ENCODE results near the gene PVALB.

Gene PVALB

DNA sequence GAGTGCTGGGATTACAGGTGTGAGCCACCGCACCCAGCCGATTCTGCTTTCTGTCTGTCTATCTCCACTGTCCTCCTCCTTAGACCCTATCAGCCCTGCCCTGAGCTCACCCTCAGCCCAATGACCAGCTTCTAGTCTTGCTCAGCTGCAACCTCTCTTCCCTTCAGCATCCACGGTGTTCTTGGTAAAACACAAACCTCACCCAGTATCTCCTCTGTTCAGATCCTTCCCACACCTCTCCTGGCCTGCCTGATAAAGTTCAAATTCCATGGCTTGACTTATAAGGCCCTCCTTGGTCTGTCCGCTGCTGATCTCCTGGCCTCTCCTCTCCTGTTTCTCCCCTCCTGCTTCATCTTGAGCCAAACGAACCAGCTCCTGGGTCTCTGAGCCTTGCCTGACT is 29.4 kb upstream of the PVALB start:
- DNase-seq (ENCODE audit: low spot score), result no peak

DNA sequence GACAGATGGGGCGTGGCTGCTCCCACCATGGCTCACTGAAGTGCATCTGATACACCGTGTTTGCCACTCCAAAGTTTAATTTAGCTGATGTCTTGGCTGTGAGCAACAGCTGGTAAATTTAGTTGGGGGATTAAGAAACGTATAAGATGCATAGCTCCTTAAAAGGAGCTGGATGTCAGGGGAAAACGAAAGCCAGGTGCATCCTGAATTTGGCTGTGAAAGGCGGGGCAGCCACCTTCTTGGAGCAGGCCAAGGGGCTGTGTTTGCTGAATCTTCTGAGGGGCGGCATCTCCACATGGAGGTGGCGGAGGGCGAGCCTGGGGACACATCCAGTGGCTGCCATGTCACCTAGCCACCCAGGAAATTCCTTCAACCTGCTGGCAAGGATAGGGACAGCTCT is 23.3 kb upstream of the PVALB start:
- no peak for DNase-seq (ENCODE audit: low spot score)

DNA sequence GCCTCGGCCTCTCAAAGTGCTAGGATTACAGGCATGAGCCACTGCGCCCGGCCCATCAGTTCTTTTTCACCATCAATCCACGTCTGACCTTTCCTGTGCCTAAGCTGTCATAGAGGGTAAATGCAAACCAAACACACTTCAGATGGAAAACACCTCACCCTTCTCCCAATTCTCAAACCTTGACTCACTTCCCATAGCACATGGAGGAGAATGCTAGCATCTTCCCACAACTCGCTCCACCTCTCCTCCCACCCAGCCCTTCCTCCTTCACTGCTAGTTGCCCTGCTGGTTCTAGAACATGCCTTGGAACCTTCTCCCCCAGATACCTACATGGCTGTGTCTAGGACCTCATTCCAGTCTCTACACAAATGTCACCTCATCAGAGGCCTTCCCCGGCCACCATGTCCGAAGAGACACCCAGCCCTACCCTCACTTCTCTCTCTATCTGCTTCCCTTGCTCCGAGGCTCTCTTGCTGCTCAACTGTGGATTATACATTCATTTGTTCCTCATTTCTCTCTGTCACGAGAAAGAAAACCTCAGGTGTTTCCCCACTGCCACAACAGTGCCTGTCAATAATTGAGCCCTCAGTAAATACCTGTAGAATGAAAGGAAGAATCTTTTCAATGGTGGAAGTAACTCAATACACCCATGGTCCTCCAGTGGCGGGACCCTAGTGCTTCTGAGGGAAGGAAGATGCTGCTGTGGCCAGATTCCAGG is 22.7 kb upstream of the PVALB start:
- DNase-seq (ENCODE audit: low spot score), result no peak

GRCh38 chr22:36838119-36839030 is 21.5 kb upstream of the PVALB start:
- no peak for DNase-seq (ENCODE audit: low spot score)

DNA sequence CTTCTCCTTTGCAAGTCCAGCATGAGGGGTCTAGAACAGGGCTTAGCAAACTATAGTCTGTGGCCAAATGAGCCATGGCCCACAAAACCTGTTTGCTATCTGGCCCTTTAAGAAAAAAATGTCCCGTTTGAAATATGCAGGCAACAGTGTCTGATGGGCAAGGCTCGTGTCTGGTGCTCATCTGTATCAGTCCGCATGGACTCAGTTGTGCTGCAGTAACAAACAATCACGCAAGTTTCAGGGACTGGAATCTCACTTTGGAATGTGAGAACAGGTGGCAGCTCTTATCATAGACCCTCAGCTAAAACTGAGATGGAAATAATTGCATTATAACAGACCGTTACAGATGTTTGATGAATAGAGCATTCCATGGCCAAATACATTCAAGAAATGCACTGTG is 19.1 kb upstream of the PVALB start:
- DNase-seq (ENCODE audit: low spot score), result no peak

DNA sequence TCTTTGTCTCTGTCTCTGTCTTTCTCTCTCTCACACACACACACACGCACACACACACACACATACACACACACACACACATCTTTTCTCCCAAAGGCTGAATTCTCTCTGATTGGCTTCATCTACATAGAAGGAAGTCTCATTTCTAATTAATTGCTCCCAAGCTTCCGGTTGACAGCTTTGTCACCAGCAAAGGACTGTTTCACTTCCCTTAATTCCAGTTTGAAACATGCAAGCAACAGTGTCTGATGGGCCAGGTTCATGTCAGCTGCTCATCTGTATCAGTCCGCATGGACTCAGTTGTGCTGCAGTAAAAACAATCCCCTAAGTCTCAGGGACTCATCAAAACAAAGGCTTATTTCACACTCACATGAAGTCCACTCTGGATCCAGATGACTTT is 16.2 kb upstream of the PVALB start:
- no peak for DNase-seq (ENCODE audit: low spot score)

- no peak for DNase-seq (ENCODE audit: low spot score)
Measured at GRCh38 chr22:36831717-36832116, 14.9 kb upstream of the PVALB start.

GRCh38 chr22:36831206-36831605 is 14.4 kb upstream of the PVALB start:
- no peak for DNase-seq (ENCODE audit: low spot score)

DNA sequence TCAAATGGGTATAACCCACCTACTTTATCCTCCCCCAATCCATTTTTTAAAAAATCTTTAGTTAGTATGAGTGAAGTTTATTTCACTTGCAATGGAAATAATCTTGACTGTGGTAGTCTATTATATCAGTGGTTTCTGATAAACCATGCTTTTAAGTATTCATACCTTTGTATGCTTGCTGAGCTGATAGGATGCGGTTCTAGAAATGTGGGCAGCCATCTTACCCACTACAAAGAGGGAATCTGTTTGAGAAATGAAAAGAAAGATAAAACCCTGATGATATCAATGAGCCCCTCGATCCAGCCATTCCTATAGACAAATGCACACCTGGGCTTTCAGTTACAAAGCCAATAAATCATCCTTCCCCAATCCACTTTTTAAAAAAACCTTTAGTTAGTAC is 13.8 kb upstream of the PVALB start:
- no peak for DNase-seq (ENCODE audit: low spot score)

- DNase-seq (ENCODE audit: low spot score), result no peak
Measured at GRCh38 chr22:36829370-36830002, 12.7 kb upstream of the PVALB start.

DNA sequence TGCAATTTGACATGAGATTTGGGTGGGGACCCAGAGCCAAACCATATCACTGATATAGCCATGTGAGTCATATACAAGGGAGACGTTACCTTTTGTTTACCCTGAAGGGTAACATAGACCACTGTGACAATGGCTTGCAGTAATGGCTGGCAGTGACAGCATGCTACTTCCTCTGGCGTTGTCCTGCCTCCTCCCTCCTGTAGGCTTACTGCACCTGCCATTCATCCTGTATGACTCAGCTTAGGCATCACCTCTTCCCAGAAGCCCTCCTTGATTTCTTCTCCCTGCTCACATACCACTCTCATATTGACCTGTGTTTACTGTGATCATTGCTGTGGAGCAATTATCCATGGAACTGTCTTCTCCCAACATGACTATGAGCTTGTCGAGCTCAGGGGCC is 12.0 kb upstream of the PVALB start:
- no peak for DNase-seq (ENCODE audit: low spot score)

DNA sequence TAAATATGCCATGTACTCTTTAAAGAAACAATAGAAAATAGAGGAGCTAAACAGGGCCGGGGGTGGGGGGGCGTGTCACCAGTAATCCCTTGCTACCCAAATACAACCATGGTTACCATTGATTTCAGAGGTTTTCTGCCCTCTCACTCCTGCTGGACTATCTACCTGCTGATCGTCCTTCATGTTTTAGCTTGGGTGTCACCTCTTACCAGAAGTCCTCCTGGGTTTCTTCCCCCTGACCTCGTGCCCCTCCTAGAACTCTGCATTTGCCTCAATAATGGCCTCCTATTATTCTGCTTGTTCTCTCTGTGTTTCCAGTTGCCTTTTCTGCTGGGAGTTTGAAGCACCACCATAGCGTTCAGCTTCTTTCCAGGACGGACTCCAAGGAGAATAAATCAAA is 9.4 kb upstream of the PVALB start:
- no peak for DNase-seq (ENCODE audit: low spot score)

DNA sequence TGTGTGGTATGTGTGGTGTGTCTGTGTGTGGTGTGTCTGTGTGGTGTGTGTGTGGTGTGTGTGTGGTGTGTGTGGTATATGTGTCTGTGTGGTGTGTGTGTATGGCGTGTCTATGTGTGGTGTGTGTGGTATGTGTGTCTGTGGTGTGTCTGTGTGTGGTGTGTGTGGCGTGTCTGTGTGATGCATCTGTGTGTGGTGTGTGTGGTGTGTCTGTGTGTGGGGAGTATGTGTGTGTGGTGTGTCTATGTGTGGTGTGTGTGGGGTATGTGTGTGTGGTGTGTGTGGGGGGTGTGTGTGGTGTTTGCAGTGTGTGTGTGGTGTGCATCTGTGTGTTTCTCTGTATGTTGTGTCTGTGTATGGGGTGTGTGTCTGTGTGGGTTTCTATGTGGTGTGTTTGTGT is 7.8 kb upstream of the PVALB start:
- DNase-seq (ENCODE audit: low spot score), result no peak

DNA sequence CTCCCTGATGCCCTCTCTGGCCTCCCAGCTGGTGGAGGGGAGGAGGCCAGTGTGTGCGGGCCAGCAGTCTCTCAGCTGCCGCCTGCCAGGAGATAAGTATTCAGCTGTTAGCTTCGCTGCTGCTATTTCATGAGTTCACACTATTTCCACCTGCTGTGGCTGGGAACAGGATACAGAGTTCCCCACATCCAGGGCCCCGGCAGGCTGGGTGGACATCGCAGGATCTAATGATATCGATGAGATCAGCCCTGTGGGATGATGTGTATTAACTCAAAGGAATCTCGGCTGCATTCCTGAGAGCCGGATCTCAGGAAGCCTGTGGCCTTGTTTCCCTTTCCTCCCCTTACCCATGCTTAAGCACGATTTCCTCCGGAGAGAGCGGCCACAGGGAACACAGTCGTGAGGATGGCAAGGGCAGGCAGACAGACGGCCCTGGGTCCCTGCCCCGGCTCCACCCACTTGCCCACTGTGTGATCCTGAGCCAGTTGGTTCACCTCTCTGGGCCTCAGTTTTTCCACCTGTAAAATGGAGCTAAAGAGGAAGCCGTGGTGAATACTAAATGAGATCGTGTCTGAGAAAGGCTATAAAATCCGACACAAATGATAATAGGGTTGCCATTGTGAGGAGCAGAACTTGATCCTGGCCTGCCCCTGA is 6.5 kb upstream of the PVALB start:
- DNase-seq (ENCODE audit: low spot score), result no peak

- DNase-seq (ENCODE audit: low spot score), result no peak
Measured at GRCh38 chr22:36822581-36822980, 5.7 kb upstream of the PVALB start.

GRCh38 chr22:36819112-36819511 is 2.3 kb upstream of the PVALB start:
- no peak for DNase-seq (ENCODE audit: low spot score)

- DNase-seq (ENCODE audit: low spot score), result no peak
Measured at GRCh38 chr22:36818010-36818642, 1.3 kb upstream of the PVALB start.

- DNase-seq (ENCODE audit: low spot score), result no peak
Measured at GRCh38 chr22:36817525-36817848, 652 bp upstream of the PVALB start.

GRCh38 chr22:36816339-36816635 is 548 bp downstream of the PVALB start:
- DNase-seq (ENCODE audit: low spot score), result no peak

GRCh38 chr22:36815558-36816338 is 1.1 kb downstream of the PVALB start:
- DNase-seq (ENCODE audit: low spot score), result no peak

DNA sequence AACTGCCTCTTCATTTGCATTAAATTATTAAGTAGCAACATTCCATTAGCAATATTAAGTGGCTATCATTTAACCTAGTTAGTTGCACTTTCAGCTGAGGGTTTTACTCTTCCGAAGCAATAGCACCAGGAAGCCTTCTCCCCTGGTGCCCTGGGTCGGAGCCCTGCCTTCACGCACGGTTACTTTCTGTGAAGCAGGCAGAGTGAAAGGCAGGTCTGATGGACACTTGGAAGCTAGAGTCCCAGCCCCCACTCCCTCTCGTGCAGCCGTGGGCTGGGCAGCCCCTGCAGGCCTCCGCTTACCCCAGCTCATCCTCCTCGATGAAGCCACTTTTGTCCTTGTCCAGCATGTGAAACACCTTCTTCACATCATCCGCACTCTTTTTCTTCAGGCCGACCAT is 2.0 kb downstream of the PVALB start:
- no peak for DNase-seq (ENCODE audit: low spot score)
